Colonic mucosa (tissue), 4 donors: ENCODE data around the gene SLC25A10. TPM values are rescaled to one million over a fixed set of nuclear protein-coding genes. Genes with fewer than 3 reads are reported as not detected.
"Not testable (repeated sequence)": the region's sequence is repeated elsewhere in the genome, so short reads cannot be mapped to it uniquely, and the experiment has no call there.

Source experiments
- DNase-seq: peaks from one replicate; pipeline ENCODE4 v3.0.0-alpha.2; 2020
- H3K27ac ChIP-seq: fragments of 200-600 bp; one replicate; pipeline ENCODE4 v1.8.0; 2021
- H3K27me3 ChIP-seq: fragments of 200-600 bp; one replicate; pipeline ENCODE4 v1.8.0; 2021
- H3K36me3 ChIP-seq: fragments of 200-600 bp; one replicate; pipeline ENCODE4 v1.8.0; 2021
- H3K4me1 ChIP-seq: fragments of 200-600 bp; one replicate; pipeline ENCODE4 v1.8.0; 2021; ENCODE audit warnings: mild to moderate bottlenecking
- H3K4me3 ChIP-seq: fragments of 200-600 bp; one replicate; pipeline ENCODE4 v1.8.0; 2021
- H3K9ac ChIP-seq, 2 donors: one replicate each; pipeline ENCODE4 v1.7.0; 2013; ENCODE audit warnings: control low read depth in 2 of 2, low read depth in 2 of 2, low read length in 2 of 2
- H3K9me3 ChIP-seq: fragments of 200-600 bp; one replicate; pipeline ENCODE4 v1.8.0; 2021
- intact Hi-C: fragments of 100-400 bp; cut with DNase I; formaldehyde crosslinking; loops from one replicate; pipeline ENCODE4 v1.14.1; 2022
- total RNA-seq, 2 donors: library from RNA; stranded (reverse); fragmentation: NEBNext Ultra II Directional in 1 of 2; extraction: Animal tissue kit (Norgen Biotek cat#: 25700) in 1 of 2; gene quantifications; one replicate each; pipeline ENCODE4 v1.2.1, GENCODE V29; 2021
- TF ChIP-seq, protein P1 (sequence below): fragments of 200-600 bp; IDR thresholded peaks from one replicate; pipeline ENCODE4 v1.8.0; 2022; ENCODE audit warnings: antibody characterized with exemption, mild to moderate bottlenecking
- donor health status: healthy.
- donor health status: DM: no; HTN: no; CAD: no.
- donor health status: DM: no; HTN: no; CAD: no.

The SLC25A10 gene
- total RNA-seq, 2 donors from 2014 or later = 46.0 to 110 TPM

DNA sequence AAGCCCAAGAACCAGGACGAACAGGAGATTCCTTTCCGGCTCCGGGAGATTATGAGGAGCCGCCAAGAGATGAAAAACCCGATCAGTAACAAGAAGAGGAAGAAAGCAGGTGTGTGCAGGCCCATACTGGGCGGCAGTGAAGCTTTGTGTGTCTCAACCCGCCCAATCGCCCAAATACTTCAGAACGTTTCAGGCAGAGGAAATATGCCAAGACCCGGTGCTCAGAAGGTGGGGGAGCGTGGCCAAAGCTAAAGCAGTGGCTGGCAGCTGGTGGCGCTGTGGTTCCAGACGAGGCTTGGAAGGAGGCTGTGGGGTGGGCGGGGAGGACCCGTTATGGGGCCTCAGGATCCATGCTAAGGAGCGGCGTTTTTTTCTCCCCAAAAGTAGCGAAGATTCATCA lies 44.3 kb upstream of the SLC25A10 start:
- Histone ChIP-seq H3K27ac (no peak overlapping the region), H3K4me3 (no peak overlapping the region), H3K27me3 (no peaks in the 10 kb centered on the region), H3K36me3 (peaks cover 5% of the 10 kb centered on the region), H3K9ac (no peak overlapping the region), H3K9me3 (no peaks in the 10 kb centered on the region), H3K4me1 (peaks cover 16% of the 10 kb centered on the region)
- no peak for DNase-seq
- TF ChIP-seq, protein P1, sequence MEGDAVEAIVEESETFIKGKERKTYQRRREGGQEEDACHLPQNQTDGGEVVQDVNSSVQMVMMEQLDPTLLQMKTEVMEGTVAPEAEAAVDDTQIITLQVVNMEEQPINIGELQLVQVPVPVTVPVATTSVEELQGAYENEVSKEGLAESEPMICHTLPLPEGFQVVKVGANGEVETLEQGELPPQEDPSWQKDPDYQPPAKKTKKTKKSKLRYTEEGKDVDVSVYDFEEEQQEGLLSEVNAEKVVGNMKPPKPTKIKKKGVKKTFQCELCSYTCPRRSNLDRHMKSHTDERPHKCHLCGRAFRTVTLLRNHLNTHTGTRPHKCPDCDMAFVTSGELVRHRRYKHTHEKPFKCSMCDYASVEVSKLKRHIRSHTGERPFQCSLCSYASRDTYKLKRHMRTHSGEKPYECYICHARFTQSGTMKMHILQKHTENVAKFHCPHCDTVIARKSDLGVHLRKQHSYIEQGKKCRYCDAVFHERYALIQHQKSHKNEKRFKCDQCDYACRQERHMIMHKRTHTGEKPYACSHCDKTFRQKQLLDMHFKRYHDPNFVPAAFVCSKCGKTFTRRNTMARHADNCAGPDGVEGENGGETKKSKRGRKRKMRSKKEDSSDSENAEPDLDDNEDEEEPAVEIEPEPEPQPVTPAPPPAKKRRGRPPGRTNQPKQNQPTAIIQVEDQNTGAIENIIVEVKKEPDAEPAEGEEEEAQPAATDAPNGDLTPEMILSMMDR = no peak
- intact Hi-C loops = no loop called here

DNA sequence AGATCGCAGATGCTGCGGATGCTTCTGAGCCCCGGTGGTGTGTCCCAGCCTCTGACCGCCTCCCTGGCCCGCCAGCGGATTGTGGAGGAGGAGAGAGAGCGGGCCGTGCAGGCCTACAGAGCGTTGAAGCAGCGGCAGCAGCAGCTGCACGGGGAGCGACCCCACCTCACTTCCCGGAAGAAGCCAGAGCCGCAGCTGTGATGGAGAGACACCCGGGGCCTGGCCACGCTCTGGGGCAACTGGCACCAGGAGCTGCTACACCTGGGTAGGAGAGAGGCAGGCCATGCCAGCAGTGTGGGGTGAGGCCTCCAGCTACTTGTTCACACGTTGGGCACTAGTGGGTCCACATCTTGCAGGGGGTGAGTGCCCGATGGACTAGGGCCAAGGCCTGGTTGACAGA lies 39.6 kb upstream of the SLC25A10 start:
- Histone ChIP-seq H3K27ac (no peak overlapping the region), H3K27me3 (no peaks in the 10 kb centered on the region), H3K9ac (no peak overlapping the region), H3K36me3 (peaks cover 5% of the 10 kb centered on the region), H3K4me3 (no peak overlapping the region), H3K4me1 (peaks cover 9% of the 10 kb centered on the region), H3K9me3 (no peaks in the 10 kb centered on the region)
- TF ChIP-seq, protein P1 = no peak
- intact Hi-C loops = no loop called here
- DNase-seq = no peak

DNA sequence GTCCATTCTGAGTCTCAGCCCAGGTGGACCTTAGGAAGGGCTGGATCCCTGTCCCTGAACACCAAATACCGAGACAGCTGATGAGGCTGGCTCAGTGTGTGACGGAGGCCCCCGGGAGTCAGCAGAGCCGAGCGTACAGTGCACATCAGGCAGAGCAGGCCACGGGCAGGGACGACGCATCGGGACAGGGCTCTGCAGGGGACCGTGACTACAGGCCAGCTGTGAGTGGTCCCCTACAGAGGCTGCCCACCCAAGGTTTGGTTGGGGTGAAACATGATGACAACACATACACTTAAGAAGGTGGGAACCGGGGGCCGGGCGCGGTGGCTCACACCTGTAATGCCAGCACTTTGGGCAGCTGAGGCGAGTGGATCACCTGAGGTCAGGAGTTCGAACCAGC lies 39.1 kb upstream of the SLC25A10 start:
- no peak for DNase-seq
- TF ChIP-seq, protein P1 = no peak
- intact Hi-C loops = no loop called here
- Histone ChIP-seq H3K27me3 (no peaks in the 10 kb centered on the region), H3K9me3 (no peaks in the 10 kb centered on the region), H3K27ac (no peak overlapping the region), H3K4me1 (peaks cover 5% of the 10 kb centered on the region), H3K9ac (no peak overlapping the region), H3K4me3 (no peak overlapping the region), H3K36me3 (peaks cover 5% of the 10 kb centered on the region)

DNA sequence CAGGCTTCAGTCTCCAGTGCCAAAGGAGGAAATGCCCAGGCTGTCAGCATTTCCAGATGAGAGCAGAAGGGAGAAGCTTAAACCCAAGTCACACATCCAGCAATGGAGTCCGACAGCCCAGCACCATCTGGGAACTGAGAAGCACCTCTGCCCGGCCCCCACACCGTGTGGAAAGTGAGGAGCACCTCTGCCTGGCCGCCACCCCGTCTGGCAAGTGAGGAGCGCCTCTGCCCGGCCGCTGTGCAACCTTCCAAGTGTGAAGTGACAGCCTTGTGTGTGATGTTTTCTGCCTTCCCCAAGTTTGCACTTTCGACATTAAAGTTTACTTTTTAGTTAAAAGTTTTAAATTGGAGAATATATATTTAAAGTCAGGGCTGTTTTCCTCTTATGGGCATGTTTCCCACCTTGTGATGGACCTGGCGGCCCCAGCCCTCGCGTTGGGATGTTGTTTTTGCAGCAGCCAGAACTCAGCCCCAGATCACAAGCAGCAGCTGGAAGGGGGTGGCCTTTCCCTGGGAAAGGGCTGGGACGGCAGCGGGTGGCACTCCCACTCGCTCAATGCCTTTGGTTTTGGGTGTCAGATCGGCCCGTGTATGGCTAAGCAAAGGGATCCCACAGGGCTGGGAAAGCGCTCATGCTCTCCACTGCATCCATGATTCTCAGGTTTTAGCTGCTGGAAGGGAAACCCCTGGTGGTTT lies 38.4 kb upstream of the SLC25A10 start:
- Histone ChIP-seq H3K27me3 (no peaks in the 10 kb centered on the region), H3K4me1 (no peaks in the 10 kb centered on the region), H3K9me3 (no peaks in the 10 kb centered on the region), H3K4me3 (no peak overlapping the region), H3K9ac (no peak overlapping the region), H3K27ac (no peak overlapping the region), H3K36me3 (peaks cover 5% of the 10 kb centered on the region)
- DNase-seq = no peak
- intact Hi-C loops = no loop called here
- TF ChIP-seq, protein P1 = no peak

DNA sequence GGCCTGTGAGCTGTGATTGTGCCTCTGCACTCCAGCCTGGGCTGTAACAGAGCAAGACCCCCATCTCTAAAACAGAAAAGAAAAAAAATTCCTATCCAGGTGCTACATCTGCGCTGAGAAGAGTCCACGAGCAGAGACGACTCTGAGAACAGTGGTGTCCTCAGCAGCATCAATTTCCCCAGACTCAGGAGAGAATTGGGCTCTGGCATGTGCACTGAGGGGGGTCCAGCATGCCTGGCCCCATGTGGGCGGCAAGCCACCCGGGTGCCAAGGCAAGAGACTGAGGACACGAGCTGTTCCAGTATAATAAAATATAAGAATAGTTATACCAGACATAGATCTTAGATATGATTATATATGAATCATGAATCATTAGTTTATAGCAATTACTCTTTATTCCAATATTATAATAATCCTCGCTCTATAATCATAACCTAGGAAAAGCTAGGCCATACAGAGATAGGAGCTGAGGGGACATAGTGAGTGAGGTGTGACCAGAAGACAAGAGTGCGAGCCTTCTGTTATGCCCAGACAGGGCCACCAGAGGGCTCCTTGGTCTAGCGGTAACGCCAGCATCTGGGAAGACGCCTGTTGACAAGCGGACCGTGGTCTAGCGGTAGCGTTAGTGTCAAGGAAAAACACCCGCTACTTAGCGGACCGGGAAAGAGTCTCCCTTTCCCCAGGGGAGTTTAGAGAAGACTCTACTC lies 36.4 kb upstream of the SLC25A10 start:
- intact Hi-C loops, H3K27ac ChIP-seq, DNase-seq, H3K9ac ChIP-seq, H3K36me3 ChIP-seq, H3K27me3 ChIP-seq, H3K4me1 ChIP-seq, H3K4me3 ChIP-seq, H3K9me3 ChIP-seq: not testable (repeated sequence)
- TF ChIP-seq, protein P1 = peak; percentile 60
